GM21737 (cell line): ENCODE data around the gene ITPRIPL1.

Source experiments
- ATAC-seq: cut with Tn5 transposase; IDR thresholded peaks from one replicate; pipeline ENCODE4 v1.9.1; 2021; ENCODE audit warnings: mild to moderate bottlenecking, moderate library complexity; ENCODE audit not compliant: unreplicated experiment

Gene ITPRIPL1

GRCh38 chr2:96320728-96321622, 4.1 kb upstream of the ITPRIPL1 start:
- ATAC-seq, result peak; percentile 25

DNA sequence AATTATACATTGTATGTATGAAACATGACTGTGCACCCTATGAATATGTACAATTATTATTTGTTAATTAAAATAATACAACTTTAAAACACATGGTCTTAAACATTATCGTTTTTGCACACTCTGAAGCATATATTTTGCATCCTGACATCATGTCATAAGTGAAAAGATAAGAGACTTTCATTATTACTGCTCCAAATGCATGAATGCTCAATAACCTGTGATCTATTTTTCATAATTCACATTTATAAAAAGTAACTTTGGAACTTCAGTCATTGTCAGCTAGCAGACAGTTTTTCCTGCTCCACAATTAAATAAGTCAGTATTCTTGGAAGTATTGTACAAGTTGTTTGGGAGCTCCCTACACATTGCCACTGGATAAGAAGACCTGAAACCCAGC, 1.3 kb upstream of the ITPRIPL1 start:
- no peak for ATAC-seq

DNA sequence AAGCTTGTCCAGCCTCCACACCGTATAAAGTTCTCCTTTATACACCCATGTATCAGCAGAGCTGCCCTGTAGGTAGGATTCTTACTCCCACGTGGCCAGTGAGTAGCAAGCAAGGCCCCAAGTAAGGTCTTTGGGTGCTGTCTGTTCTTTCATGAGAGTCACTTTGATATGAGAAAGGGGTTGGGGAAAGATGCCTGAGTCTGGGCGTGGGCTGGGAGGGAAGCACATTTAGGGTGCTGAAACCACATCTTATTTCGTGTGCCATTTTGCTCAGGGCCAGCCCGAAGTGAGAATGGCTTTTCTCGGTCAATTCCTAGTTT, 436 bp upstream of the ITPRIPL1 start:
- ATAC-seq, result no peak

DNA sequence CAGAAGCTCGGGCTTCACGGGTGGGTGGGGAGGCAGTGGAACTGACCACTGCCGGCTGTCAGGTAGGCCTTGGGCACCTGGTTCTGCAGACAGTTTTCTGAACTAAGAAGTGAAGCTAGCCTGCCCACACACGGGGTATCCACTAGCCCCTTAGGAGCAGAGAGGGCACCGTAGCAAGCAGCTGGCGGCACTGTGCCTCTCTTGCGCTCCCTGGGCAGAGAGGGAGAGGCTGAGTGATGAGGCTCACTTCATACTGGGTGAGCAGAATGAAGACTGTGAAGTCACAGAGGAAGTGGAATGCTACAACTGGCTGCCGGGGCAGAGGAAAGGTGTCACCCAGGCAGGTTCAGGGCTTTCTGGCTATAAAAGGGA, 753 bp downstream of the ITPRIPL1 start:
- ATAC-seq, result no peak

DNA sequence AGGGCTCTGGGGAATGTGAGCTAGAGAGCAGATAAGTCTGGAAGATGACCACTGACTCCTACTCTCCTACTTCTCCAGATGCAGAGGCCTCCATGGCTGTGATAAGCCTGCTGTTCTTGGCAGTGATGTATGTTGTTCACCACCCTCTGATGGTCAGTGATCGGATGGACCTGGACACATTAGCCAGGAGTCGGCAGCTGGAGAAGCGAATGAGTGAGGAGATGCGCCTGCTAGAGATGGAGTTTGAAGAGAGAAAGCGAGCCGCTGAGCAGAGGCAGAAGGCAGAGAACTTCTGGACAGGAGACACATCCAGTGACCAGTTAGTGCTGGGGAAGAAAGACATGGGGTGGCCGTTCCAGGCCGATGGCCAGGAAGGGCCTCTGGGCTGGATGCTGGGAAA, 1.4 kb downstream of the ITPRIPL1 start:
- no peak for ATAC-seq

GRCh38 chr2:96326990-96327820, 2.1 kb downstream of the ITPRIPL1 start:
- ATAC-seq, result no peak

DNA sequence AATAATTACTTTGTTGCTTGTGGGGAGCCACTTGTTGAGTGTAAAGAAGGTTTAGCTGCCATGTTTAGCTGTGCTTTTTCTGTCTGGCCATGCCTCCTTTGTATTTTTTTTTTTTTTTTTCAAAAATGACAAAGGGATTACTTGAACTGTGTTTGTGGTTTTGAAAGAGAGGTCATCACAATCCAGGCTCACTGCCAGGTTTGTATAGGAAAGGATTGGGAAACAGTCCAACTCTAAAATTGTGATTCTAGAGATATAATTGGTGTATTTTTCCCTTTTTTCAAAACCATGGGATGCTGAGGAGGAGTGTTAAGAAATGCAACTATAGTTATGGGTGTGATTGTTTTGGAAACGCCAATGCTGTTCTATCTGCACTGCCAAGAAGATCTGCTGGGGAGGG, 4.3 kb downstream of the ITPRIPL1 start:
- ATAC-seq, result no peak

GRCh38 chr2:96329874-96330273, 4.8 kb downstream of the ITPRIPL1 start:
- no peak for ATAC-seq

- no peak for ATAC-seq
Observed at GRCh38 chr2:96330407-96330806, 5.3 kb downstream of the ITPRIPL1 start.

- no peak for ATAC-seq
Observed at GRCh38 chr2:96333708-96334107, 8.6 kb downstream of the ITPRIPL1 start.

GRCh38 chr2:96336104-96336775, 11.1 kb downstream of the ITPRIPL1 start:
- peak; percentile 2 for ATAC-seq

DNA sequence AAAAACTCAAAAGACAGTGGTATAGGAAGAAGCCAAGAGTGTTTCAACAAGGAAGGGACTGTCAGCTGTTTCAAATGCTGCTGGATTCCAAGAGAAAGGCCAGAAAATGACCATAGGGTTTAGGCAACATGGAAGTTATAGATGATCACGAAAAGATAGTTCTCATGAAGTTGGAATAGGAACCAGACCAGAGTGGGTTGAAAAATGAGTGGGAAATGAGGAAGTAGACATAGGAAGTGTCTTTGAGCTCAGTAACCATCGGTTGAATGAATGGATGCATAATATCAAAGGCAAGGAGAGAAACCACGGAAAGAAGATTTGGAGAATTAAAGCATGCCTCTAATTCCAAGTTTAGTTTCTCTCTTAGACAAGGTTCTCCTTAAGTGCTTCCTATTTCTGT, 11.8 kb downstream of the ITPRIPL1 start:
- no peak for ATAC-seq

GRCh38 chr2:96340493-96341414, 15.6 kb downstream of the ITPRIPL1 start:
- ATAC-seq, result no peak

DNA sequence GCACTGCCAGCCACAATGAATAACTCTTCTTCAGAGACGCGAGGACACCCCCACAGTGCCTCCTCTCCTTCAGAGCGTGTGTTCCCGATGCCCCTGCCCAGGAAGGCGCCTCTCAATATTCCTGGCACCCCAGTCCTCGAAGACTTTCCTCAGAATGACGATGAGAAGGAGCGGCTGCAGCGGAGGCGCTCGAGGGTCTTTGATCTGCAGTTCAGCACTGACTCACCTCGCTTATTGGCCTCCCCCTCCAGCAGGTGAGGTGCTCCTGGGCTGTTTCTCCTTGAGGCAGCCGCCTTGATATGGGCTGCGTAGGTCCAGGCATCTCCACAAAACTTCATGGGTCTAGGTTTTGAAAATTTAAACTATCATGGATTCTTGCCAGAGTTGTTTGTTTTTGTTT, 16.5 kb downstream of the ITPRIPL1 start:
- ATAC-seq, result no peak

DNA sequence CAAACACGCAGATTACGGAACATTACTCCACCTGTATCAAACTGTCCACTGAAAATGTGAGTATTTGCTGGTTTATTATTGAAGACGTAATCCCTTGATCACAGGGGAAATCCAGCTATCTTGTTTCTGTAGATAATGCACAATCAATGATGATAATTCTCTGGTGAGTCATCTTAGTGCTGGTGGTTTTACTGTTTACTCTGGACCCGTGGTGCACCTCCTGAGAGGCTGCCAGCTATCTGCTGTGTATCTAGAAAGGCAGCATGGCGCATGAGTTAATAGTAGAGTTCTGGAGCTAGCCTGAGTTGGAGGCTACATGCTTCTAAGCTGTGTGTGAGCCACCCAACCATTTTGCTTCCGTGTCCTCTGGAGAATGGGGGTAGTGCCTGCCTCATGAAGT, 17.0 kb downstream of the ITPRIPL1 start:
- no peak for ATAC-seq

DNA sequence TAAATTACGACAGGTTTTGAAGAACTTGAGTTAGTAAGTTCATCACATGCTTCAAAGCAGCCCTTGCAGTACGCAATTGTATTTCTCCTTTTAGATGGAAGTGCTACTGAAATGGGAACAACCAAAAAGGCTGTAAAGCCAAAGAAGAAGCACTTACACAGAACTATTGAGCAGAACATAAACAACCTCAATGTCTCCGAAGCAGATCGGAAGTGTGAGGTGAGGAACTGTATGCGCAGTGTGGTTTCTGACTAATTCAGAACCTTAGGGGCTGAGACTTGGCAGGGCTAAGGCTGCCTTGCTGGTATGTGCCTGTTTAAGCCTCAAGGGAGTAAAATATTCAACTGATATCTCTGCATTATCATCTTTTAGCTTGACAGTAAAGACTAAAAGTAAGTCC, 18.9 kb downstream of the ITPRIPL1 start:
- peak; percentile 84 for ATAC-seq

- no peak for ATAC-seq
Observed at GRCh38 chr2:96345438-96345837, 20.3 kb downstream of the ITPRIPL1 start.

- ATAC-seq, result no peak
Observed at GRCh38 chr2:96345868-96346462, 20.8 kb downstream of the ITPRIPL1 start.

DNA sequence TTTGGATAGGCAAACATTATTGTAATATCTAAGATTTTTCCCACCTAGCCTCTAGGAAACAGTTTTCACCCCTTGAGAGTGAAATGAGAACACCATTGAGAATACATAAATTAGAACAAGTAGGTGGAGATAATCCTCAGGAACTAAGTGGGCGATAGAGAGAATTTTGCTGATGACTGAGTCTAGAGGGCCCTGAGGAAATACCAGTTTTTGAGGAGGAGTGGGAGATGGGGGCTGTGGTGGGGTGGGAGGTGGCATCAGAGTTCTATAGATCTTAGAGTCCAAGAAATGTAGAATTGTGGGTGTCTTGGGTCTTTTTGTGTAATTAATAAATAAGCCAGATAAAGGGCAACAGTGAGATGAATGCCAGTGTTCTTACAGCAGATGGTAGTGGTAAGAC, 22.3 kb downstream of the ITPRIPL1 start:
- ATAC-seq, result no peak

GRCh38 chr2:96353032-96353561, 28.0 kb downstream of the ITPRIPL1 start:
- no peak for ATAC-seq
